Gastrocnemius medialis (tissue), 4 donors: ENCODE results near the gene SLC6A19.

ENCODE experiments used
- CTCF ChIP-seq, 5 experiments: fragments of 450-650 bp in 3 of 5; fragments of 200-600 bp in 2 of 5; sonication (generic) in 2 of 5; IDR thresholded peaks in 4 of 5; conservative IDR thresholded peaks in 1 of 5; 1 replicate in 4 of 5; 2 replicates in 1 of 5; pipeline ENCODE4 v1.5.1; 2016 to 2019; ENCODE audit warnings: antibody characterized with exemption in 5 of 5, mild to moderate bottlenecking in 3 of 5, moderate library complexity in 3 of 5
- POLR2A ChIP-seq, 2 donors: fragments of 450-650 bp; IDR thresholded peaks; one replicate each; pipeline ENCODE4 v1.6.1; 2017; ENCODE audit warnings: antibody characterized with exemption in 2 of 2, mild to moderate bottlenecking in 2 of 2, moderate library complexity in 2 of 2

- TF ChIP-seq CTCF (IDR thresholded peaks at IDR 0.05 in 4 of 5, conservative IDR thresholded peaks at IDR 0.05 in 1 of 5) = no peak
- no peak for TF ChIP-seq POLR2A (IDR thresholded peaks at IDR 0.05)
Measured at GRCh38 chr5:1169211-1170115, 31.9 kb upstream of the SLC6A19 start.
